CD4-positive, alpha-beta T cell (primary cell): ENCODE measurements around the gene TRAPPC14. TPM values are rescaled to one million over a fixed set of nuclear protein-coding genes. Genes with fewer than 3 reads are reported as not detected.
"Not testable (repeated sequence)": the region's sequence is repeated elsewhere in the genome, so short reads cannot be mapped to it uniquely, and the experiment has no call there.

Source experiments
- ATAC-seq: fragments of 200-7000 bp; cut with Tn5 transposase; one replicate; pipeline ENCODE4 v1.10.0; 2022; ENCODE audit warnings: mild to moderate bottlenecking; ENCODE audit not compliant: poor library complexity
- CTCF ChIA-PET: fragments of 350-600 bp; sonication (Branson Sonifier 250); formaldehyde crosslinking; loops from one replicate; lab custom pipeline; 2021; ENCODE audit warnings: antibody characterized with exemption, inconsistent platforms; lab: Charles Lee
- POLR2A ChIA-PET: fragments of 350-600 bp; sonication (Branson Sonifier 250); formaldehyde crosslinking; loops from one replicate; lab custom pipeline; 2021; ENCODE audit warnings: antibody characterized with exemption, inconsistent platforms; lab: Charles Lee
- DNase-seq, 14 experiments: peaks; one replicate each; pipeline ENCODE4 v3.0.0-alpha.2; 2013 to 2020; ENCODE audit warnings: mixed read lengths in 2 of 14
- H3K27ac ChIP-seq, 2 donors: one replicate each; pipeline versions ENCODE4 v1.5.1 to v1.7.0; 2013; ENCODE audit warnings: low read length in 2 of 2, low read depth in 1 of 2, mild to moderate bottlenecking in 1 of 2
- H3K27me3 ChIP-seq, 2 experiments: 1 replicate in 1 of 2; 2 replicates in 1 of 2; pipeline versions ENCODE4 v1.6.1 to v1.7.0; 2013; ENCODE audit warnings: low read length in 2 of 2, control low read depth in 1 of 2, mild to moderate bottlenecking in 1 of 2, moderate library complexity in 1 of 2; ENCODE audit not compliant: insufficient read depth in 2 of 2, control insufficient read depth in 1 of 2
- H3K36me3 ChIP-seq: one replicate; pipeline ENCODE4 v1.6.1; 2013; ENCODE audit warnings: low read length, control low read depth; ENCODE audit not compliant: insufficient read depth
- H3K4me1 ChIP-seq: one replicate; pipeline ENCODE4 v1.6.1; 2013; ENCODE audit warnings: low read length, control low read depth; ENCODE audit not compliant: insufficient read depth
- H3K4me3 ChIP-seq: one replicate; pipeline ENCODE4 v1.5.1; 2013; ENCODE audit warnings: mild to moderate bottlenecking, low read length, moderate library complexity
- H3K9me3 ChIP-seq, 2 experiments: 1 replicate in 1 of 2; 2 replicates in 1 of 2; pipeline versions ENCODE4 v1.6.1 to v1.7.0; 2013; ENCODE audit warnings: low read length in 2 of 2, mild to moderate bottlenecking in 2 of 2, control low read depth in 1 of 2, moderate library complexity in 1 of 2; ENCODE audit not compliant: control insufficient read depth in 1 of 2, insufficient read depth in 1 of 2
- H3K27ac Mint-ChIP-seq: one replicate; pipeline ENCODE4 v1.8.0; 2020; ENCODE audit warnings: mixed read lengths
- H3K27me3 Mint-ChIP-seq: one replicate; pipeline ENCODE4 v1.8.0; 2021; ENCODE audit warnings: mixed read lengths
- H3K36me3 Mint-ChIP-seq: one replicate; pipeline ENCODE4 v1.8.0; 2021; ENCODE audit warnings: low read depth, mixed read lengths
- H3K4me1 Mint-ChIP-seq: one replicate; pipeline ENCODE4 v1.8.0; 2021; ENCODE audit warnings: low read depth, mixed read lengths
- H3K4me3 Mint-ChIP-seq: one replicate; pipeline ENCODE4 v1.8.0; 2020; ENCODE audit warnings: mild to moderate bottlenecking, mixed read lengths
- H3K9me3 Mint-ChIP-seq: one replicate; pipeline ENCODE4 v1.8.0; 2020; ENCODE audit warnings: mixed read lengths
- CTCF ChIP-seq: fragments of 200-600 bp; IDR thresholded peaks from one replicate; pipeline ENCODE4 v1.8.0; 2022; ENCODE audit warnings: antibody characterized with exemption, mild to moderate bottlenecking
- intact Hi-C, 2 experiments: fragments of 100-400 bp; cut with DNase I in 1 of 2; cut with micrococcal nuclease in 1 of 2; formaldehyde crosslinking; loops; one replicate each; pipeline versions ENCODE4 v1.15.1 to v1.9.0; 2023 to 2025; cut with DNase I, micrococcal nuclease
- total RNA-seq, 174 experiments: library from RNA in 2 of 174; stranded (reverse) in 2 of 174; gene quantifications; one replicate each; pipeline ENCODE4 v1.2.3 and lab custom pipeline; 2021 to 2026

The TRAPPC14 gene
- total RNA-seq, 2 experiments from 2014 or later: 37.9 to 42.6 TPM

GRCh38 chr7:100180084-100180483 is 21.6 kb upstream of the TRAPPC14 start:
- H3K27me3 ChIP-seq, H3K27ac Mint-ChIP-seq, H3K36me3 Mint-ChIP-seq, H3K4me3 ChIP-seq, H3K27me3 Mint-ChIP-seq, H3K36me3 ChIP-seq, H3K9me3 Mint-ChIP-seq, intact Hi-C loops, H3K4me3 Mint-ChIP-seq, ATAC-seq, H3K27ac ChIP-seq, DNase-seq: not testable (repeated sequence)
- H3K4me1 Mint-ChIP-seq: peaks cover 50% of the 10 kb centered on the region
- POLR2A ChIA-PET: interaction anchor here (0.8 to 8.9 kb wide), 7 partner anchors 9 to 805 kb away, joined by 3 to 109 read pairs (median 3); partner anchors contain the start of genes GAL3ST4, LAMTOR4 and TRIM4
- Histone ChIP-seq H3K9me3 (peaks cover 0 to 16% of the 10 kb centered on the region in 2 experiments), H3K4me1 (peaks cover 50% of the 10 kb centered on the region)
- CTCF ChIA-PET: interaction anchor here (0.7 kb wide), 1 partner anchor 632 kb away, joined by 3 read pairs; no protein-coding TSS in a partner anchor

GRCh38 chr7:100177045-100178001 is 18.8 kb upstream of the TRAPPC14 start, which contains the start of the genes GPC2 and STAG3:
TSS of gene GPC2 (minus strand) at chr7:100177381. CDS start at chr7:100177199, 182 bp downstream.
TSS of gene STAG3 (plus strand) at chr7:100177918. CDS start at chr7:100180557, 2,639 bp downstream.
- Mint-ChIP-seq H3K27me3 (no peaks in the 10 kb centered on the region), H3K36me3 (no peaks in the 10 kb centered on the region), H3K9me3 (peaks cover 2% of the 10 kb centered on the region), H3K4me1 (peaks cover 48% of the 10 kb centered on the region), H3K4me3 (peak within 1 kb of the TSS; percentile 82), H3K27ac (peak within 1 kb of the TSS; percentile 34)
- peaks cover 0 to 16% of the 10 kb centered on the region in 2 experiments for H3K9me3 ChIP-seq
- H3K27me3 ChIP-seq: no peaks in the 10 kb centered on the region
- ChIA-PET POLR2A (interaction anchor here (0.7 to 8.9 kb wide), 13 partner anchors 9 to 428 kb away, joined by 3 to 109 read pairs (median 6); partner anchors contain the start of genes AP4M1, FBXO24, GAL3ST4 and LAMTOR4), CTCF (interaction anchor here (1.1 to 1.3 kb wide), 2 partner anchors 44 to 51 kb away, joined by 3 read pairs; partner anchors contain the start of gene MBLAC1)
- ATAC-seq (peak; percentile 87), DNase-seq (peak; percentile 95 to 98 (median 98))
- H3K4me1 ChIP-seq: peaks cover 48% of the 10 kb centered on the region
- H3K36me3 ChIP-seq: no peaks in the 10 kb centered on the region
- H3K4me3 ChIP-seq: peak within 1 kb of the TSS; percentile 70
- peak within 1 kb of the TSS in 1 of 2 donors; percentile 41 for H3K27ac ChIP-seq
- intact Hi-C loops: loop anchor here (1.0 to 2.0 kb wide), 4 partner anchors 15 to 29 kb away; partner anchors contain the start of genes LAMTOR4 (in 2 of the 2) and TRAPPC14 (in 1 of the 2)
- no peak for TF ChIP-seq CTCF

DNA sequence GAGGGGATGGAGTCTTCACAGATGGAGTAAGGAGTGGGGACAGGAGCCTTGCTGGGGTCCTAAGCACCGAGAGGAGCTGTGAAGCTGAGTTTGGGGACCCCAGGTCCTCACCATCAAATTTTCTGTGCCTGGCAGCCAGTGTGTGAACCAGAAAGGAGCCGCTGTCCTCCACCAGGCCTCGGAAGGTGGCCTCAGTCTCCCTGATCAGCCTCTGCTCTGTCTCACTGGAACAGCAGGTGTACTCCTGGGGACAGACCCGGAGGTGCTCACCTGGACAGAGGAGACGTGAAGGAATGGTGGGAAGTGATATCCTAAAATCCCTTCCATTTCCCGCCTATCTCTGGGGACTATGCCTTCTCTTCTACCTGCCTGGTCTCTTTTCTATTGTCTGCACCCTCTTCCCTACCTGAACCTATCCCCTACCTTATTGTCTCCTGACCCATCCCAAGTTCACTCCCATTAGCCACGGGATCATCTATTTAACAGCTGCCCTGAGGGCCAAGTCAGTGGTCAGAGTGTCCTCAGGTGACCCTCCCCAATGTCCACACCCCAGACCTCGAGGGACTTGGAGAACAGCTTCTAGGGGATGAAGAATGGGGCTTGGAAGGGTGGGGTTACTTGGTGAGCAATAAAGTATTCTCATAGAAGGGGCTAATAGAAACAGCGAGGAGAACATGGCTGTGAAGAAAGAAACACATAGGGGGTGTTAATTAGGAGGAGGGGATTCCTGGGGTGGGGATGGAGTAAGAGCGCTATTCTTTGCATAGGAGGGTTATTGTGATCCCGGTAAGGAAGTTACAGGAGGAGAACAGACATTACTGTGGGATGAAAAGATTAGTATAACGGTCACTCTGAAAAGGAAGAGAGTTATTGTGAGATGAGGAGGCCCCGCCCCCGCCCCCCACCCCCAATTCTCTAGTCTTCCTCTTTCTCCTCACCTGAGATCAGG is 17.8 kb upstream of the TRAPPC14 start:
- peaks cover 54% of the 10 kb centered on the region for H3K4me1 ChIP-seq
- no peak overlapping the region for H3K27ac ChIP-seq
- H3K27me3 Mint-ChIP-seq: no peaks in the 10 kb centered on the region
- H3K4me3 ChIP-seq: peak overlapping the region; percentile 70
- H3K9me3 Mint-ChIP-seq: peaks cover 2% of the 10 kb centered on the region
- H3K36me3 ChIP-seq: no peaks in the 10 kb centered on the region
- peaks cover 0 to 16% of the 10 kb centered on the region in 2 experiments for H3K9me3 ChIP-seq
- TF ChIP-seq CTCF: no peak
- H3K36me3 Mint-ChIP-seq: no peaks in the 10 kb centered on the region
- ATAC-seq (no peak), DNase-seq (peak in 1 of 14 experiments; percentile 26)
- peaks cover 0 to 3% of the 10 kb centered on the region in 2 experiments for H3K27me3 ChIP-seq
- POLR2A ChIA-PET: interaction anchor here (0.7 to 8.9 kb wide), 11 partner anchors 10 to 429 kb away, joined by 3 to 109 read pairs (median 6); partner anchors contain the start of genes FBXO24, GAL3ST4, LAMTOR4 and LRCH4
- intact Hi-C loops: loop anchor here (1.0 to 2.0 kb wide), 4 partner anchors 14 to 28 kb away; partner anchors contain the start of genes LAMTOR4 (in 2 of the 2) and TRAPPC14 (in 1 of the 2)
- peaks cover 43% of the 10 kb centered on the region for H3K4me1 Mint-ChIP-seq
- CTCF ChIA-PET: interaction anchor here (1.1 to 1.3 kb wide), 2 partner anchors 44 to 50 kb away, joined by 3 read pairs; partner anchors contain the start of gene MBLAC1
- peak overlapping the region; percentile 34 for H3K27ac Mint-ChIP-seq
- peak overlapping the region; percentile 82 for H3K4me3 Mint-ChIP-seq
